Kidney epithelial cell (primary cell): ENCODE measurements around the gene CHDH. TPM values are rescaled to one million over a fixed set of nuclear protein-coding genes. Genes with fewer than 3 reads are reported as not detected.

Experiments used
- DNase-seq: peaks from one replicate; pipeline ENCODE4 v3.0.0-alpha.2; 2010; ENCODE audit warnings: low read depth
- H3K27me3 ChIP-seq: 2 replicates; pipeline ENCODE4 v1.6.0; 2011; ENCODE audit warnings: low read length; ENCODE audit not compliant: control insufficient read depth, insufficient read depth
- H3K36me3 ChIP-seq: 2 replicates; pipeline ENCODE4 v1.5.1; 2011; ENCODE audit warnings: low read length; ENCODE audit not compliant: control insufficient read depth, insufficient read depth
- H3K4me3 ChIP-seq: 2 replicates; pipeline ENCODE4 v1.5.1; 2011; ENCODE audit warnings: low read depth, mild to moderate bottlenecking, control low read depth, low read length
- total RNA-seq: library from RNA; depleted of rRNA; stranded (reverse); fragments of >200 nt; gene quantifications from 2 replicates; pipeline ENCODE4 v1.2.3, GENCODE V29; 2015
- TF ChIP-seq, protein P1 (sequence below): IDR thresholded peaks from 2 replicates; pipeline ENCODE4 v1.5.1; 2011; ENCODE audit warnings: mild to moderate bottlenecking, moderate library complexity, low read length, control low read depth, inconsistent platforms; ENCODE audit not compliant: insufficient read depth, poor library complexity, severe bottlenecking

Gene CHDH
- total RNA-seq, 1 donor from 2014 or later, result 3.3 TPM

DNA sequence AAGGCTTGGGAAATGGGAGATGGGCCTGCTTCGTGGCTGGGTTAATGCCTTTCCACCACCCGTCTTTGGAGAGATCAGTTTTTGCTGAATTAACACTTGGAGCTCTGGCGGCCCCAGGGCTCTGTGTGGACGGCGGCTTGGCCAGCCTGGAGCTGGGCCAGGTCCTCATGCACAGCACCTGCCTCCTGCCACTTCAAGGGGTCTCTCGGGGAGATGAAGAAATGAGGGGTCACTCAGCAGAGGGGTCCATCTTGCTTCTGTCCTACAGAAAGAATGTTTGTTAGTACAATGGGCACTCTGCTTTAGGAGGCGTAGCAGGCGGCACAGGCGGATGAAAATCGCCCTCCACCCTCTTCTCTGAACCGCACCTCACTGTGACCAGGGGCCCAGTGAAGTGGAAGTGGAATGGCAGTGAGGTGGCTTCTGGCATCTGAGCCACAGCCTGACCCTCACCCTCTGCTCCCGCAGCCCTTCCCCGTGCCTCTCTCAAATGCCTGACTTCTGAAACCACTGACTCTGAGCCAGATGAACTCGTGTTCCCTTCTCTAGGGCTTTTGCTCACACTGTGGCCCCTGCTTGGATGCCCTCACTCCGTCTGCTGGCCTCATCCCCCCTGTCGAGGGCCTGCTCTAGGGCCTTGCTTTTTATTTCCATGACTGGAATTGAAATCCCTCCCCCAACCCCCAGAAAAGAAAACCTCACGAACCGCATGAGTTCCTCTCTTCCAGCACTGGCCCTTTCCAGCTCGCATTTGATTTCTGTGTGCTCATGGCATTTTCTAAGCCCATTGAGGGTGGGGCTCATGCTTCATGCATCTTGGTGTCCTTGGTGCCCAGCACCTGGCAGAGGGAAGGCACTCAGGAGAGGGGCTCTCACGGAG is 42.2 kb downstream of the CHDH start:
- Histone ChIP-seq H3K27me3 (no peaks in the 10 kb centered on the region), H3K36me3 (no peaks in the 10 kb centered on the region), H3K4me3 (no peak overlapping the region)
- TF ChIP-seq, protein P1, sequence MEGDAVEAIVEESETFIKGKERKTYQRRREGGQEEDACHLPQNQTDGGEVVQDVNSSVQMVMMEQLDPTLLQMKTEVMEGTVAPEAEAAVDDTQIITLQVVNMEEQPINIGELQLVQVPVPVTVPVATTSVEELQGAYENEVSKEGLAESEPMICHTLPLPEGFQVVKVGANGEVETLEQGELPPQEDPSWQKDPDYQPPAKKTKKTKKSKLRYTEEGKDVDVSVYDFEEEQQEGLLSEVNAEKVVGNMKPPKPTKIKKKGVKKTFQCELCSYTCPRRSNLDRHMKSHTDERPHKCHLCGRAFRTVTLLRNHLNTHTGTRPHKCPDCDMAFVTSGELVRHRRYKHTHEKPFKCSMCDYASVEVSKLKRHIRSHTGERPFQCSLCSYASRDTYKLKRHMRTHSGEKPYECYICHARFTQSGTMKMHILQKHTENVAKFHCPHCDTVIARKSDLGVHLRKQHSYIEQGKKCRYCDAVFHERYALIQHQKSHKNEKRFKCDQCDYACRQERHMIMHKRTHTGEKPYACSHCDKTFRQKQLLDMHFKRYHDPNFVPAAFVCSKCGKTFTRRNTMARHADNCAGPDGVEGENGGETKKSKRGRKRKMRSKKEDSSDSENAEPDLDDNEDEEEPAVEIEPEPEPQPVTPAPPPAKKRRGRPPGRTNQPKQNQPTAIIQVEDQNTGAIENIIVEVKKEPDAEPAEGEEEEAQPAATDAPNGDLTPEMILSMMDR, result no peak
- DNase-seq, result no peak

DNA sequence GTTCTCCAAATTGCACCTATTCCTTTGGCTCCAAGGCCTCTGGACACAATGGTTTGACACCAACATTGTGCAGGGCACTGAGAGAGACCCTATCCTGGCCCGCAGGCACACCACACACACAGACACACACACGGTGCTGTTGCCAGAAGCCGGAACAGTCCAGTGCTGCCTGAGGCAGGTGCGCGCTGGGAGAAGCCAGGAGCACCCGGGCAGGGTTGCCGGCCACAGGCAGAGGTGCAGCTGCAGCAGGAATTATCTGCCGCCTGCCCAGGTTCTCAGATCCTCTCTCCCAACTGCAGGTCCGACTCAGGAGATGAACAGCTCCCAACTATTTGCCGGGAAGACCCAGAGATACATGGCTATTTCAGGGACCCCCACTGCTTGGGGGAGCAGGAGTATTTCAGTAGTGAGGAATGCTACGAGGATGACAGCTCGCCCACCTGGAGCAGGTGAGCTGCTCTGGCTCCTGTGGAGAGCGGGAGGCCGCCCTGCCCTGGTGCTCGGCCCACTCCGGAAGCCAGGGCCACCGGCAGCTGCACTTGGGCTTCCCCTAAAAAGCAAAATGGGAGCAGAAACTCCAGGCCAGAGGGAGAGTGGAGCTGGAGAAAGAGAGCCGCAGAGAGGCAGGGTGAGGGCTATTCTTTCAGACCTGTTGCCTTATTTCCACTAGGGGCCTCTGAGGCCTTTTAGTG is 42.9 kb downstream of the CHDH start:
- no peak for DNase-seq
- H3K27me3 ChIP-seq, result no peaks in the 10 kb centered on the region
- TF ChIP-seq, protein P1, result no peak
- H3K36me3 ChIP-seq, result no peaks in the 10 kb centered on the region
- H3K4me3 ChIP-seq, result no peak overlapping the region

DNA sequence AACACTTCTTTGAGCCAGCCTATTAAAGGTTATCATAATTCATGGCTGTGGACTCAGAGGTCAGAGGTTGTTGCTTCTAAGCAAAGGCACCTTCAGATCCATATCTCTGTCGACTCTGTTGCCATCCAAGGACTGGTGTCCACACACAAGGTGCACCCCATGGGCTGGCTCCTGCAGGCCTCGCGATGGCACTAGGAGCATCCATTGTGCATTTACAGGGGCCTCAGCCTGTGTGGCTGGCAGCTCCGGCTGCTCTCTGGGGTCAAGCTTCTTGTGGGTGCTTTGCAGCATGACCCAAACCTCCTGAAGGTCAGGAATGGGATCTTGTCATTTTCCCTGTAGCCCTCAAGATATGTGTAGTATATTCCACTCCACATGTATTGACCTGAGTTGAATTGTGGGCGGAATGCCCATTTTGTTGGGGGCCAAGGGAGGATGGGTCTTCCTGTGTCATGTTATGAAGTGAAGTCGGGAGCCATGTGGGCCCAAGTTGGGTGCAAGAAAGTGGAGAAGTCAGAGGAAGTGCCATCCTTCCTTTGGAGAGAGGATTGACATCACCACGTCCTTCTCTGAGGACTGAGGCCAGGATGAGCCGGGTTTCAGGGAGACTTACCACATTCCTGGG is 43.9 kb downstream of the CHDH start:
- DNase-seq, result no peak
- no peaks in the 10 kb centered on the region for H3K27me3 ChIP-seq

DNA sequence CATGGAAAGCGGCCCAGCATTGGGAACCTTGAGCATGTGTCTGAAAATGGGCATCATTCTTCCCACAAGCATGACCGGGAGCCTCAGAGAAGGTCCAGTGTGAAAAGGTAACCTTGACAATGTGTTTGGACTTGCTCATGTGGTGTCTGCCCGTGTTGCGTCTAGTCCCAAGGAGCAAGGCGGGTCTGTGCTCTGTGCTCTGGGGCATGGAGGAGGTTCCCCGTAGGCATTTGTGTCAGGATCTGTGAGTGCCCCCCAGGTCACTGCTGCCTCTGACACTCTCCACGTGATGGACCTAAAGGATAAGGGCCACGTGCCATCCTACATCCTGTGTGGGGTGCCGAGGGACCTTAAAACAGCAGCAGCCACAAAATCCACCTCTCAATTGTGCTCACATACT is 44.9 kb downstream of the CHDH start:
- H3K36me3 ChIP-seq, result no peaks in the 10 kb centered on the region
- no peaks in the 10 kb centered on the region for H3K27me3 ChIP-seq
- no peak for DNase-seq
- H3K4me3 ChIP-seq, result no peak overlapping the region
- TF ChIP-seq, protein P1, result no peak

More for the DNA sequence above, 43.9 kb downstream of the CHDH start:
- TF ChIP-seq, protein P1, result no peak
- Histone ChIP-seq H3K4me3 (no peak overlapping the region), H3K36me3 (no peaks in the 10 kb centered on the region)

DNA sequence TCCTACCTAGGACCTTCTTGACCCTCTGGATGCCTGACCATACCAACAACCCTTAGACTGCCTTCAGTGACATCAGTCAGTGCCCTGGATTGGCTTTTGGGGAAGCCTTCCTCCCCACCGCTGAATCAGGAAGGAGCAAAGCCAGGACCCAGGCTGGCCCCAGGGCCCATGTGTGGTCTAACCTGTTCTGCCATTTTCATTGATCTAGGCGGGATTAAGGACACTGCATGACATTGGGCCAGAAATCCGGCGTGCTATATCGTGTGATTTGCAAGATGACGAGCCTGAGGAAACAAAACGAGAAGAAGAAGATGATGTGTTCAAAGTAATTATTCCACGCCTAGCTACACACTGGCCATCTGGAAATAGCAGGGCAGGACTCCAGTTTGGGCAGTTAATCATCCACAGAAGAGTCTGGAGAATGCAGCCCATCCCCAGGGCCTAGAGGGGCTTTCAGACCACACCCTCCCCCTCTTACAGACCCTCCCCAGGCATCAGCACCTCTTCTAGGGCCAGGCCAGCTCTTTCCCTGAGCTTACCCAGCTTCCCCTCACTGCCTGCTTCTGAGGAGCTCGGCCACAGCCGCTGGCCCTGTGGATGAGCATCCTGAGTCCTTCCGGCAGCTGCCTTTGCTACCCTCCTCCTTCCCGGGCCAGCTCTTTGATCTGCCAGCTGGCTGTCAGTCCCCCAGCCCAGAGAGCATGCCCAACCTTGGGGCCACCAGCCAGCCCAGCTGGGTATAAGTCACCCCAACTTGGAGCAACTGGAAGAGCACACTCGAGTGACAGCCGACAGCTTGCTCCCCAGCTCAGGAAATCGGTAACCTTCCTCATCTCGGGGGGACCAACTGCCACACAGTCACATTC is 45.9 kb downstream of the CHDH start:
- TF ChIP-seq, protein P1, result no peak
- no peak for DNase-seq
- Histone ChIP-seq H3K36me3 (no peaks in the 10 kb centered on the region), H3K27me3 (no peaks in the 10 kb centered on the region), H3K4me3 (no peak overlapping the region)
